Measurements from ENCODE around the gene VANGL2. TPM values are rescaled to one million over a fixed set of nuclear protein-coding genes. Genes with fewer than 3 reads are reported as not detected.
A peak's percentile ranks its signal among the peaks of the same experiment; 100 is the strongest.

The VANGL2 gene
- polyA plus RNA-seq, 4 donors = 0.27 to 20.6 (median 3.0) TPM

- Histone ChIP-seq H3K4me1 (ENCODE audit: control insufficient read depth in 3 of 3, insufficient read depth in 2 of 3, low read depth in 1 of 3, low read length in 2 of 3) (peaks cover 0 to 2% (median 0%) of the 10 kb centered on the region in 3 donors), H3K27ac (ENCODE audit: low read depth in 1 of 3, low read length in 2 of 3) (no peak overlapping the region), H3K9me3 (ENCODE audit: control insufficient read depth in 2 of 2, insufficient read depth in 1 of 2, low read depth in 1 of 2, low read length in 1 of 2) (no peaks in the 10 kb centered on the region), H3K36me3 (ENCODE audit: control insufficient read depth in 3 of 3, insufficient read depth in 2 of 3, low read depth in 1 of 3, low read length in 3 of 3) (no peaks in the 10 kb centered on the region), H3K27me3 (ENCODE audit: control insufficient read depth in 3 of 3, insufficient read depth in 3 of 3, low read length in 3 of 3) (no peaks in the 10 kb centered on the region), H3K4me3 (ENCODE audit: low read depth in 1 of 3, low read length in 3 of 3) (no peak overlapping the region)
- WGBS, 3 donors = 75 to 83% (median 77%) methylated on average over 2 of the region's 2 CpGs
- FAIRE-seq (no peak), DNase-seq (no peak)
Observed at GRCh38 chr1:160459687-160460086, 59.3 kb downstream of the VANGL2 start.

DNA sequence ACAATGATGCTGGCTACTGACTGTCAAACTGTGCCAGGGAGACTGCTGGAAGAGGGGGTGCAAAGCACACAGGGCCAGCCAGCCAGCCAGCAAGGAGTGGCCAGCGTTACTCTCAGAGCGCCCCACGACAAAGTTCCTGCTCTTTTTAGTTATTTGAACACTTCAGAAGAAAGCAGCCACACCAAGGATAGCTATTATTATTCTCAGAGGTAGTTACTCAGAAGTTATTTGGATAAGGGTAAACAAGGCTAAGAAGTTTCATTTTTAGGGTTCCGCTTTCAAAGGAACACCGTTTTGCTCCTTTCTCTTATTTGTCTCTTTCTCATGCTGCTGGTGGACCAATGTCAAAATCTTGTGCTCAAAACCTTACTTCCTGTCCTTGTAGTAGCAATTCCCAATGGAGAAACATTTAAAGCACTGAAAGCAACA is 59.9 kb downstream of the VANGL2 start:
- FAIRE-seq = no peak
- Histone ChIP-seq H3K36me3 (ENCODE audit: control insufficient read depth in 3 of 3, insufficient read depth in 2 of 3, low read depth in 1 of 3, low read length in 3 of 3) (no peaks in the 10 kb centered on the region), H3K4me1 (ENCODE audit: control insufficient read depth in 3 of 3, insufficient read depth in 2 of 3, low read depth in 1 of 3, low read length in 2 of 3) (peaks cover 0 to 2% (median 0%) of the 10 kb centered on the region in 3 donors), H3K9me3 (ENCODE audit: control insufficient read depth in 2 of 2, insufficient read depth in 1 of 2, low read depth in 1 of 2, low read length in 1 of 2) (no peaks in the 10 kb centered on the region), H3K27me3 (ENCODE audit: control insufficient read depth in 3 of 3, insufficient read depth in 3 of 3, low read length in 3 of 3) (no peaks in the 10 kb centered on the region), H3K27ac (ENCODE audit: low read depth in 1 of 3, low read length in 2 of 3) (no peak overlapping the region), H3K4me3 (ENCODE audit: low read depth in 1 of 3, low read length in 3 of 3) (no peak overlapping the region)
- DNase-seq = no peak
- 71 to 85% (median 81%) methylated on average over 5 of the region's 5 CpGs for WGBS, 3 donors

DNA sequence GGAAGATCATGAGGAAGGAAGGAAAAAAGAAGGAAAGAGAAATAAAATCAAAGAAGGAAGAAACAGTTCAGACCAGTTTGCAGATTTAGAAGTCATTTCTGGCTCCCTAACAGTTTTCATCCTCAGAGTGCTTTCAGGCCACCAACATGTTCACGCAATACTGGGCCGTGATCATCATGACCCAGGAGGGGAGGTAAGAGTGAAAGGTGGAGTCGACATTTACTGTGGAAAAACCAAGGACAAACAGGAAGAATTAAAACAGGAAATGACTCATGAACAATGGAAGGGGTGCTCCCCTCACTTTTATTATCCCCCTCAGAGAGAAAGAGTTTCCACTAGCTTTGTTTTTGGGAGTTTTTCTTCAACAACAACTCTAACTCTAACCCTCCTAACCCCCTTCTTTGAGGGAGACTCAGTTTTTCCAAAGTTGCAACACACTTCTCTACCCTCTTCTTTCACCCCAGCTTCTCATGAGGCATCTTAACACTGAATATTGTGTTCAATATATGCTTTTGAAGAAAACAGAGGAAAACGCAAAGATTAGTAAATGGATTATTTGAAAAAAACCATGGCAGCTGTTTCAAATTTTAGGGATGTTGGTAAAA is 60.4 kb downstream of the VANGL2 start:
- H3K9me3 ChIP-seq (ENCODE audit: control insufficient read depth in 2 of 2, insufficient read depth in 1 of 2, low read depth in 1 of 2, low read length in 1 of 2) = no peaks in the 10 kb centered on the region
- DNase-seq (no peak), FAIRE-seq (no peak)
- H3K4me3 ChIP-seq (ENCODE audit: low read depth in 1 of 3, low read length in 3 of 3) = no peak overlapping the region
- H3K27ac ChIP-seq (ENCODE audit: low read depth in 1 of 3, low read length in 2 of 3) = no peak overlapping the region
- WGBS, 3 donors = 63 to 73% (median 71%) methylated on average over 4 of the region's 4 CpGs
- no peaks in the 10 kb centered on the region for H3K27me3 ChIP-seq (ENCODE audit: control insufficient read depth in 3 of 3, insufficient read depth in 3 of 3, low read length in 3 of 3)
- H3K4me1 ChIP-seq (ENCODE audit: control insufficient read depth in 3 of 3, insufficient read depth in 2 of 3, low read depth in 1 of 3, low read length in 2 of 3) = peaks cover 0 to 2% (median 0%) of the 10 kb centered on the region in 3 donors
- no peaks in the 10 kb centered on the region for H3K36me3 ChIP-seq (ENCODE audit: control insufficient read depth in 3 of 3, insufficient read depth in 2 of 3, low read depth in 1 of 3, low read length in 3 of 3)

GRCh38 chr1:160465123-160465522 is 64.8 kb downstream of the VANGL2 start:
- Histone ChIP-seq H3K9me3 (ENCODE audit: control insufficient read depth in 2 of 2, insufficient read depth in 1 of 2, low read depth in 1 of 2, low read length in 1 of 2) (no peaks in the 10 kb centered on the region), H3K36me3 (ENCODE audit: control insufficient read depth in 3 of 3, insufficient read depth in 2 of 3, low read depth in 1 of 3, low read length in 3 of 3) (no peaks in the 10 kb centered on the region), H3K27me3 (ENCODE audit: control insufficient read depth in 3 of 3, insufficient read depth in 3 of 3, low read length in 3 of 3) (no peaks in the 10 kb centered on the region), H3K4me3 (ENCODE audit: low read depth in 1 of 3, low read length in 3 of 3) (no peak overlapping the region), H3K4me1 (ENCODE audit: control insufficient read depth in 3 of 3, insufficient read depth in 2 of 3, low read depth in 1 of 3, low read length in 2 of 3) (no peaks in the 10 kb centered on the region), H3K27ac (ENCODE audit: low read depth in 1 of 3, low read length in 2 of 3) (no peak overlapping the region)
- 90 to 96% (median 91%) methylated on average over 6 of the region's 6 CpGs for WGBS, 3 donors
- FAIRE-seq (no peak), DNase-seq (no peak)

GRCh38 chr1:160466961-160467360 is 66.6 kb downstream of the VANGL2 start:
- DNase-seq (no peak), FAIRE-seq (no peak)
- 89 to 100% (median 96%) methylated on average over 2 of the region's 2 CpGs for WGBS, 3 donors
- H3K4me1 ChIP-seq (ENCODE audit: control insufficient read depth in 3 of 3, insufficient read depth in 2 of 3, low read depth in 1 of 3, low read length in 2 of 3) = no peaks in the 10 kb centered on the region
- no peaks in the 10 kb centered on the region for H3K27me3 ChIP-seq (ENCODE audit: control insufficient read depth in 3 of 3, insufficient read depth in 3 of 3, low read length in 3 of 3)
- H3K27ac ChIP-seq (ENCODE audit: low read depth in 1 of 3, low read length in 2 of 3) = no peak overlapping the region
- H3K36me3 ChIP-seq (ENCODE audit: control insufficient read depth in 3 of 3, insufficient read depth in 2 of 3, low read depth in 1 of 3, low read length in 3 of 3) = no peaks in the 10 kb centered on the region
- H3K9me3 ChIP-seq (ENCODE audit: control insufficient read depth in 2 of 2, insufficient read depth in 1 of 2, low read depth in 1 of 2, low read length in 1 of 2) = no peaks in the 10 kb centered on the region
- no peak overlapping the region for H3K4me3 ChIP-seq (ENCODE audit: low read depth in 1 of 3, low read length in 3 of 3)

- Histone ChIP-seq H3K9me3 (ENCODE audit: control insufficient read depth in 2 of 2, insufficient read depth in 1 of 2, low read depth in 1 of 2, low read length in 1 of 2) (no peaks in the 10 kb centered on the region), H3K4me1 (ENCODE audit: control insufficient read depth in 3 of 3, insufficient read depth in 2 of 3, low read depth in 1 of 3, low read length in 2 of 3) (no peaks in the 10 kb centered on the region), H3K36me3 (ENCODE audit: control insufficient read depth in 3 of 3, insufficient read depth in 2 of 3, low read depth in 1 of 3, low read length in 3 of 3) (no peaks in the 10 kb centered on the region), H3K27ac (ENCODE audit: low read depth in 1 of 3, low read length in 2 of 3) (no peak overlapping the region), H3K4me3 (ENCODE audit: low read depth in 1 of 3, low read length in 3 of 3) (no peak overlapping the region), H3K27me3 (ENCODE audit: control insufficient read depth in 3 of 3, insufficient read depth in 3 of 3, low read length in 3 of 3) (peaks cover 0 to 1% (median 0%) of the 10 kb centered on the region in 3 donors)
- FAIRE-seq (no peak), DNase-seq (no peak)
Observed at GRCh38 chr1:160467576-160467975, 67.2 kb downstream of the VANGL2 start.

DNA sequence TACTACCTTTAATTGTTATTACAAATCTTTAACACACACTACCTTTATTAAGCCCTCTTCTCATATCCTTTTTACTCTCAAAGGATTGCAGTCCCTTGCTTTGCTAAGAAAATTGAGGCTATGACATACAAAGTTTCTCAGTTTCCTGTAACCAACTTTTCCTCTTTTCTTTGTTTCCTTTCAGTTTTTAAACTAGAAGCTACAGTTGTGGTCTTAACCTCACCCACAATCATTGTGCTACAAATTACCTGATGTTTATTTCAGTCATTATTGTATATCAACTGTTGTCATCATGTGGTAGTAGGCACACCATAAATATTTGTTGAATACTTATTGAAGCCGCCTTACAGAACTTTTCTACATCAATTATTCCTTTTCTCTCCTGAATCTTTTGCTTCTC is 70.9 kb downstream of the VANGL2 start:
- 84 to 93% (median 90%) methylated on average over 1 of the region's 1 CpG for WGBS, 3 donors
- DNase-seq (peak in 1 of 2 donors; percentile 20), FAIRE-seq (no peak)
- Histone ChIP-seq H3K36me3 (ENCODE audit: control insufficient read depth in 3 of 3, insufficient read depth in 2 of 3, low read depth in 1 of 3, low read length in 3 of 3) (no peaks in the 10 kb centered on the region), H3K4me3 (ENCODE audit: low read depth in 1 of 3, low read length in 3 of 3) (no peak overlapping the region), H3K4me1 (ENCODE audit: control insufficient read depth in 3 of 3, insufficient read depth in 2 of 3, low read depth in 1 of 3, low read length in 2 of 3) (no peaks in the 10 kb centered on the region), H3K9me3 (ENCODE audit: control insufficient read depth in 2 of 2, insufficient read depth in 1 of 2, low read depth in 1 of 2, low read length in 1 of 2) (no peaks in the 10 kb centered on the region), H3K27ac (ENCODE audit: low read depth in 1 of 3, low read length in 2 of 3) (no peak overlapping the region), H3K27me3 (ENCODE audit: control insufficient read depth in 3 of 3, insufficient read depth in 3 of 3, low read length in 3 of 3) (peaks cover 0 to 2% (median 0%) of the 10 kb centered on the region in 3 donors)

GRCh38 chr1:160472112-160472511 is 71.7 kb downstream of the VANGL2 start:
- H3K27ac ChIP-seq (ENCODE audit: low read depth in 1 of 3, low read length in 2 of 3) = no peak overlapping the region
- H3K4me3 ChIP-seq (ENCODE audit: low read depth in 1 of 3, low read length in 3 of 3) = no peak overlapping the region
- H3K4me1 ChIP-seq (ENCODE audit: control insufficient read depth in 3 of 3, insufficient read depth in 2 of 3, low read depth in 1 of 3, low read length in 2 of 3) = no peaks in the 10 kb centered on the region
- FAIRE-seq (no peak), DNase-seq (no peak)
- no peaks in the 10 kb centered on the region for H3K36me3 ChIP-seq (ENCODE audit: control insufficient read depth in 3 of 3, insufficient read depth in 2 of 3, low read depth in 1 of 3, low read length in 3 of 3)
- no peaks in the 10 kb centered on the region for H3K9me3 ChIP-seq (ENCODE audit: control insufficient read depth in 2 of 2, insufficient read depth in 1 of 2, low read depth in 1 of 2, low read length in 1 of 2)
- peaks cover 0 to 2% (median 0%) of the 10 kb centered on the region in 3 donors for H3K27me3 ChIP-seq (ENCODE audit: control insufficient read depth in 3 of 3, insufficient read depth in 3 of 3, low read length in 3 of 3)
- WGBS, 3 donors = 90 to 96% (median 92%) methylated on average over 3 of the region's 3 CpGs
